B cell (primary cell): Measurements from ENCODE around the gene PAH. TPM values are rescaled to one million over a fixed set of nuclear protein-coding genes. Genes with fewer than 3 reads are reported as not detected.

ENCODE experiments used
- ATAC-seq: fragments of 200-7000 bp; cut with Tn5 transposase; one replicate; pipeline ENCODE4 v1.10.0; 2021; ENCODE audit warnings: low read depth, mild to moderate bottlenecking, moderate number of reproducible peaks, moderate library complexity
- CTCF ChIA-PET: fragments of 350-600 bp; sonication (Branson Sonifier 250); formaldehyde crosslinking; loops from one replicate; lab custom pipeline; 2021; ENCODE audit warnings: antibody characterized with exemption, inconsistent platforms; lab: Charles Lee
- POLR2A ChIA-PET: fragments of 350-600 bp; sonication (Branson Sonifier 250); formaldehyde crosslinking; loops from one replicate; lab custom pipeline; 2021; ENCODE audit warnings: antibody characterized with exemption; lab: Charles Lee
- DNase-seq: peaks from one replicate; pipeline ENCODE4 v3.0.0; 2013
- H2AFZ ChIP-seq: 2 replicates; pipeline ENCODE4 v1.6.1; 2012; ENCODE audit warnings: mild to moderate bottlenecking, low read depth, low read length; ENCODE audit not compliant: insufficient read depth, poor library complexity, severe bottlenecking
- H3K27ac ChIP-seq, 2 donors: 1 replicate in 1 of 2; 2 replicates in 1 of 2; pipeline ENCODE4 v1.5.1; 2012 to 2013; ENCODE audit warnings: low read length in 2 of 2, mild to moderate bottlenecking in 2 of 2, moderate library complexity in 1 of 2
- H3K27me3 ChIP-seq, 4 experiments: fragments of 200-600 bp in 1 of 4; sonication (generic) in 1 of 4; replicated peaks in 1 of 4; 1 replicate in 2 of 4; 2 replicates in 2 of 4; pipeline versions ENCODE4 v1.6.1 to v1.7.0; 2013 to 2016; ENCODE audit warnings: low read length in 3 of 4, mild to moderate bottlenecking in 2 of 4, mixed read lengths in 1 of 4, moderate library complexity in 1 of 4; ENCODE audit not compliant: insufficient read depth in 4 of 4, control insufficient read depth in 3 of 4; ENCODE audit errors: control extremely low read depth in 1 of 4
- H3K36me3 ChIP-seq, 2 experiments: replicated peaks in 1 of 2; 1 replicate in 1 of 2; 2 replicates in 1 of 2; pipeline versions ENCODE4 v1.6.1 to v1.7.1; 2013; ENCODE audit warnings: low read length in 1 of 2; ENCODE audit not compliant: insufficient read depth in 2 of 2, control insufficient read depth in 1 of 2; ENCODE audit errors: control extremely low read depth in 1 of 2, extremely low read depth in 1 of 2
- H3K4me1 ChIP-seq, 2 donors: fragments of 200-600 bp in 1 of 2; sonication (generic) in 1 of 2; 1 replicate in 1 of 2; 2 replicates in 1 of 2; pipeline versions ENCODE4 v1.5.1 to v1.6.1; 2013 to 2017; ENCODE audit warnings: low read length in 2 of 2; ENCODE audit not compliant: control insufficient read depth in 2 of 2, insufficient read depth in 2 of 2
- H3K4me2 ChIP-seq: replicated peaks from 2 replicates; pipeline ENCODE3; 2012; ENCODE audit warnings: mild to moderate bottlenecking, low read depth, low read length; ENCODE audit not compliant: poor library complexity, severe bottlenecking
- H3K4me3 ChIP-seq, 5 experiments: fragments of 200-600 bp in 1 of 5; sonication (generic) in 1 of 5; 1 replicate in 3 of 5; 2 replicates in 2 of 5; pipeline versions ENCODE4 v1.5.1 to v1.7.0; 2011 to 2016; ENCODE audit warnings: low read length in 4 of 5, mild to moderate bottlenecking in 4 of 5, low read depth in 2 of 5, control low read depth in 1 of 5, moderate library complexity in 1 of 5; ENCODE audit not compliant: insufficient read depth in 1 of 5; ENCODE audit errors: control extremely low read depth in 1 of 5, extremely low read depth in 1 of 5
- H3K79me2 ChIP-seq: fragments of 200-600 bp; sonication (generic); one replicate; pipeline ENCODE4 v1.6.0; 2016; ENCODE audit warnings: low read length; ENCODE audit not compliant: control insufficient read depth, insufficient read depth
- H3K9ac ChIP-seq: fragments of 200-600 bp; sonication (generic); 2 replicates; pipeline ENCODE4 v1.6.1; 2017; ENCODE audit warnings: mild to moderate bottlenecking, low read length, moderate library complexity
- H3K9me3 ChIP-seq, 3 donors: one replicate each; pipeline versions ENCODE4 v1.6.1 to v1.7.1; 2013; ENCODE audit warnings: low read length in 2 of 3; ENCODE audit not compliant: control insufficient read depth in 2 of 3, insufficient read depth in 1 of 3; ENCODE audit errors: control extremely low read depth in 1 of 3
- H4K20me1 ChIP-seq: 2 replicates; pipeline ENCODE4 v1.6.0; 2012; ENCODE audit warnings: mild to moderate bottlenecking, low read length; ENCODE audit not compliant: insufficient read depth, control insufficient read depth, poor library complexity, severe bottlenecking
- H3K27ac Mint-ChIP-seq: one replicate; pipeline ENCODE4 v1.8.0; 2021; ENCODE audit warnings: mixed read lengths
- H3K27me3 Mint-ChIP-seq: one replicate; pipeline ENCODE4 v1.8.0; 2021; ENCODE audit warnings: mixed read lengths
- H3K4me1 Mint-ChIP-seq: one replicate; pipeline ENCODE4 v1.8.0; 2021; ENCODE audit warnings: mixed read lengths
- H3K4me3 Mint-ChIP-seq: one replicate; pipeline ENCODE4 v1.8.0; 2021; ENCODE audit warnings: mixed read lengths
- H3K9me3 Mint-ChIP-seq: one replicate; pipeline ENCODE4 v1.8.0; 2022; ENCODE audit warnings: mixed read lengths; ENCODE audit not compliant: insufficient read depth
- EZH2 ChIP-seq: IDR thresholded peaks from 2 replicates; pipeline ENCODE4 v1.6.1; 2012; ENCODE audit warnings: borderline replicate concordance, low read depth, mild to moderate bottlenecking, moderate library complexity, low read length; ENCODE audit not compliant: insufficient read depth, poor library complexity, severe bottlenecking
- WGBS: methylation state at CpG from one replicate; pipeline ENCODE4 v1.1.5; 2013; ENCODE audit warnings: missing lambda C conversion rate; ENCODE audit not compliant: insufficient coverage; 5-methylcytosine and 5-hydroxymethylcytosine counted together
- intact Hi-C: fragments of 100-400 bp; cut with micrococcal nuclease; formaldehyde crosslinking; loops from one replicate; pipeline ENCODE4 v1.10.0; 2022
- polyA plus RNA-seq: library from polyadenylated mRNA; depleted of rRNA; stranded (reverse); fragments of >200 nt; gene quantifications from 2 replicates; pipeline ENCODE4 v1.2.3, GENCODE V29; 2012
- total RNA-seq, 2 donors: library from RNA; stranded (reverse); fragments of 120-200 nt in 1 of 2; gene quantifications; 1 replicate in 1 of 2; 2 replicates in 1 of 2; pipeline versions ENCODE4 v1.2.3 to v1.2.4, GENCODE V29; 2013 to 2022
- TF ChIP-seq, protein P1 (sequence below): fragments of 200-600 bp; IDR thresholded peaks from one replicate; pipeline ENCODE4 v1.8.0; 2022; ENCODE audit warnings: antibody characterized with exemption, mild to moderate bottlenecking

The PAH gene
- total and polyA plus RNA-seq, 2 donors (not counting 1 experiment from before 2014, with no cell fraction given): 0.25 TPM; not detected in 1

DNA sequence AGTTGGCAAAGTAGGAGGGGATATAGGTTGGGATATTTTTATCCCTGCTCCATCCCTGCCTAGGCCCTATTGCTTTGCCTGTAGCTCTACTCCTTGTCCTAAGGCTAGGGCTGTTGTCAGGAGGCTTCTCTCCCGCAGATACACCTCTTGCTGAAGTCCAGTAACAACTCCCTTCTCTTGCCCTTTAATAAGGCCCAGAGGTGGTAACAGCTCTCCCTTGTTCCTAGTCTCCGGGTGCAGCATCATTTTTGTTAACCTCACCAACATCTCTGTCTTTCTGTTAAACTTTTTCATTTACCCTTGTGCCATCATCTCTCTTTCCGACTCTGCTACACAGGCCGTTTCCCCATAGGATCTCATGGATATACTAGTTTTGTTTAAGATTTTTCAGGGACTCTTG lies 46.8 kb upstream of the PAH start:
- TF ChIP-seq, protein P1, sequence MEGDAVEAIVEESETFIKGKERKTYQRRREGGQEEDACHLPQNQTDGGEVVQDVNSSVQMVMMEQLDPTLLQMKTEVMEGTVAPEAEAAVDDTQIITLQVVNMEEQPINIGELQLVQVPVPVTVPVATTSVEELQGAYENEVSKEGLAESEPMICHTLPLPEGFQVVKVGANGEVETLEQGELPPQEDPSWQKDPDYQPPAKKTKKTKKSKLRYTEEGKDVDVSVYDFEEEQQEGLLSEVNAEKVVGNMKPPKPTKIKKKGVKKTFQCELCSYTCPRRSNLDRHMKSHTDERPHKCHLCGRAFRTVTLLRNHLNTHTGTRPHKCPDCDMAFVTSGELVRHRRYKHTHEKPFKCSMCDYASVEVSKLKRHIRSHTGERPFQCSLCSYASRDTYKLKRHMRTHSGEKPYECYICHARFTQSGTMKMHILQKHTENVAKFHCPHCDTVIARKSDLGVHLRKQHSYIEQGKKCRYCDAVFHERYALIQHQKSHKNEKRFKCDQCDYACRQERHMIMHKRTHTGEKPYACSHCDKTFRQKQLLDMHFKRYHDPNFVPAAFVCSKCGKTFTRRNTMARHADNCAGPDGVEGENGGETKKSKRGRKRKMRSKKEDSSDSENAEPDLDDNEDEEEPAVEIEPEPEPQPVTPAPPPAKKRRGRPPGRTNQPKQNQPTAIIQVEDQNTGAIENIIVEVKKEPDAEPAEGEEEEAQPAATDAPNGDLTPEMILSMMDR: no peak
- TF ChIP-seq EZH2: no peak
- Histone ChIP-seq H3K9me3 (peaks cover 0 to 28% (median 17%) of the 10 kb centered on the region in 3 donors), H3K4me3 (peak overlapping the region in 1 of 5 experiments; percentile 4), H3K36me3 (no peaks in the 10 kb centered on the region), H2AFZ (no peak overlapping the region), H3K4me1 (peaks cover 27 to 48% of the 10 kb centered on the region in 2 donors), H3K27ac (no peak overlapping the region), H3K9ac (no peak overlapping the region), H3K4me2 (no peak overlapping the region), H4K20me1 (no peaks in the 10 kb centered on the region), H3K27me3 (peaks cover 0 to 79% (median 77%) of the 10 kb centered on the region in 4 experiments), H3K79me2 (no peaks in the 10 kb centered on the region)
- POLR2A ChIA-PET: no interaction called here
- peaks cover 7% of the 10 kb centered on the region for H3K9me3 Mint-ChIP-seq
- 53% methylated on average over 2 of the region's 4 CpGs for WGBS
- no peak for DNase-seq
- no peak overlapping the region for H3K27ac Mint-ChIP-seq
- H3K4me3 Mint-ChIP-seq: no peak overlapping the region
- no peak for ATAC-seq
- CTCF ChIA-PET: interaction anchor here (1.0 to 3.3 kb wide), 3 partner anchors 12 to 584 kb away, joined by 3 to 22 read pairs (median 3); no protein-coding TSS in a partner anchor
- peaks cover 92% of the 10 kb centered on the region for H3K27me3 Mint-ChIP-seq
- peaks cover 35% of the 10 kb centered on the region for H3K4me1 Mint-ChIP-seq
- intact Hi-C loops: no loop called here

DNA sequence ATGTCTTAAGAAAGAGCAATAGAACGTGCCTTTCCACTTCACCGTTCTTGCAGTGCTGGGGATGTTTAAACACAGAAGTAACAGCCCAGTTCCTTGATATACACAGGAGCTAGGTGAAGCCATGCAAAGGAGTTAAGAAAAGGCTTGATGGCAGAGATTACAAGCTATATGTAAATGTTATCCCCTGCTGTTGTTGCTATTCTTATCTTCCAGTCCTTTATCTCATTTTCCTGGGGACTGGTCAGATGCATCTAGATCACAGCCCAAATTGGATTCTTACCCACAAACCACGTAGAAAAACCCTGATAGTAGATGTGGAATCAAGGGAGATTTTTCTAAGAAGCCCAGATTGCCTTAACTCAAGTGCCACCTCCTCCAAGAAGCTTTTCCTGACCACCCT lies 45.9 kb upstream of the PAH start:
- no peak for TF ChIP-seq EZH2
- TF ChIP-seq, protein P1: no peak
- Histone ChIP-seq H2AFZ (no peak overlapping the region), H4K20me1 (no peaks in the 10 kb centered on the region), H3K4me1 (peaks cover 33 to 55% of the 10 kb centered on the region in 2 donors), H3K9ac (no peak overlapping the region), H3K79me2 (no peaks in the 10 kb centered on the region), H3K4me3 (no peak overlapping the region), H3K27ac (no peak overlapping the region), H3K4me2 (no peak overlapping the region), H3K36me3 (no peaks in the 10 kb centered on the region), H3K27me3 (peaks cover 0 to 85% (median 78%) of the 10 kb centered on the region in 4 experiments), H3K9me3 (peaks cover 0 to 33% (median 17%) of the 10 kb centered on the region in 3 donors)
- intact Hi-C loops: no loop called here
- no peak overlapping the region for H3K4me3 Mint-ChIP-seq
- H3K4me1 Mint-ChIP-seq: peaks cover 38% of the 10 kb centered on the region
- 0% methylated on average over 2 of the region's 3 CpGs for WGBS
- no peak overlapping the region for H3K27ac Mint-ChIP-seq
- no peak for DNase-seq
- POLR2A ChIA-PET: no interaction called here
- CTCF ChIA-PET: interaction anchor here (1.0 to 3.3 kb wide), 3 partner anchors 11 to 585 kb away, joined by 3 to 22 read pairs (median 3); no protein-coding TSS in a partner anchor
- ATAC-seq: no peak
- peaks cover 87% of the 10 kb centered on the region for H3K27me3 Mint-ChIP-seq
- H3K9me3 Mint-ChIP-seq: peaks cover 7% of the 10 kb centered on the region
